Measurements from ENCODE around the gene CMSS1.

- TF ChIP-seq CTCF (IDR thresholded peaks at IDR 0.05) (no peak), EZH2phosphoT487 (IDR thresholded peaks at IDR 0.05; ENCODE audit: borderline replicate concordance, low read depth) (no peak), GABPA (IDR thresholded peaks at IDR 0.05; ENCODE audit: low read depth) (no peak), FOXJ3 (CRISPR knock-in tag; IDR thresholded peaks at IDR 0.05) (no peak), SIN3A (IDR thresholded peaks at IDR 0.05; ENCODE audit: borderline replicate concordance, low read depth, low read length) (no peak), RXRA (IDR thresholded peaks at IDR 0.05; ENCODE audit: borderline replicate concordance, low read depth) (peak; percentile 33; the same call in 1 of the 2 replicates), MXI1 (IDR thresholded peaks at IDR 0.05; ENCODE audit: low read depth, low read length) (no peak), MEF2A (IDR thresholded peaks at IDR 0.05; ENCODE audit: borderline replicate concordance, low read depth) (0 out of 2 replicates have a peak, but pooled peaks have one; percentile 33)
- TF ChIP-seq, protein P1, sequence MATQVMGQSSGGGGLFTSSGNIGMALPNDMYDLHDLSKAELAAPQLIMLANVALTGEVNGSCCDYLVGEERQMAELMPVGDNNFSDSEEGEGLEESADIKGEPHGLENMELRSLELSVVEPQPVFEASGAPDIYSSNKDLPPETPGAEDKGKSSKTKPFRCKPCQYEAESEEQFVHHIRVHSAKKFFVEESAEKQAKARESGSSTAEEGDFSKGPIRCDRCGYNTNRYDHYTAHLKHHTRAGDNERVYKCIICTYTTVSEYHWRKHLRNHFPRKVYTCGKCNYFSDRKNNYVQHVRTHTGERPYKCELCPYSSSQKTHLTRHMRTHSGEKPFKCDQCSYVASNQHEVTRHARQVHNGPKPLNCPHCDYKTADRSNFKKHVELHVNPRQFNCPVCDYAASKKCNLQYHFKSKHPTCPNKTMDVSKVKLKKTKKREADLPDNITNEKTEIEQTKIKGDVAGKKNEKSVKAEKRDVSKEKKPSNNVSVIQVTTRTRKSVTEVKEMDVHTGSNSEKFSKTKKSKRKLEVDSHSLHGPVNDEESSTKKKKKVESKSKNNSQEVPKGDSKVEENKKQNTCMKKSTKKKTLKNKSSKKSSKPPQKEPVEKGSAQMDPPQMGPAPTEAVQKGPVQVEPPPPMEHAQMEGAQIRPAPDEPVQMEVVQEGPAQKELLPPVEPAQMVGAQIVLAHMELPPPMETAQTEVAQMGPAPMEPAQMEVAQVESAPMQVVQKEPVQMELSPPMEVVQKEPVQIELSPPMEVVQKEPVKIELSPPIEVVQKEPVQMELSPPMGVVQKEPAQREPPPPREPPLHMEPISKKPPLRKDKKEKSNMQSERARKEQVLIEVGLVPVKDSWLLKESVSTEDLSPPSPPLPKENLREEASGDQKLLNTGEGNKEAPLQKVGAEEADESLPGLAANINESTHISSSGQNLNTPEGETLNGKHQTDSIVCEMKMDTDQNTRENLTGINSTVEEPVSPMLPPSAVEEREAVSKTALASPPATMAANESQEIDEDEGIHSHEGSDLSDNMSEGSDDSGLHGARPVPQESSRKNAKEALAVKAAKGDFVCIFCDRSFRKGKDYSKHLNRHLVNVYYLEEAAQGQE (IDR thresholded peaks at IDR 0.05; ENCODE audit: low read depth, low read length): no peak
- TF ChIP-seq, protein P2, sequence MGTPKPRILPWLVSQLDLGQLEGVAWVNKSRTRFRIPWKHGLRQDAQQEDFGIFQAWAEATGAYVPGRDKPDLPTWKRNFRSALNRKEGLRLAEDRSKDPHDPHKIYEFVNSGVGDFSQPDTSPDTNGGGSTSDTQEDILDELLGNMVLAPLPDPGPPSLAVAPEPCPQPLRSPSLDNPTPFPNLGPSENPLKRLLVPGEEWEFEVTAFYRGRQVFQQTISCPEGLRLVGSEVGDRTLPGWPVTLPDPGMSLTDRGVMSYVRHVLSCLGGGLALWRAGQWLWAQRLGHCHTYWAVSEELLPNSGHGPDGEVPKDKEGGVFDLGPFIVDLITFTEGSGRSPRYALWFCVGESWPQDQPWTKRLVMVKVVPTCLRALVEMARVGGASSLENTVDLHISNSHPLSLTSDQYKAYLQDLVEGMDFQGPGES (IDR thresholded peaks at IDR 0.05; ENCODE audit: low read depth, low read length): no peak
- TF ChIP-seq, protein P3, sequence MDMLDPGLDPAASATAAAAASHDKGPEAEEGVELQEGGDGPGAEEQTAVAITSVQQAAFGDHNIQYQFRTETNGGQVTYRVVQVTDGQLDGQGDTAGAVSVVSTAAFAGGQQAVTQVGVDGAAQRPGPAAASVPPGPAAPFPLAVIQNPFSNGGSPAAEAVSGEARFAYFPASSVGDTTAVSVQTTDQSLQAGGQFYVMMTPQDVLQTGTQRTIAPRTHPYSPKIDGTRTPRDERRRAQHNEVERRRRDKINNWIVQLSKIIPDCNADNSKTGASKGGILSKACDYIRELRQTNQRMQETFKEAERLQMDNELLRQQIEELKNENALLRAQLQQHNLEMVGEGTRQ (IDR thresholded peaks at IDR 0.05; ENCODE audit: borderline replicate concordance, low read depth, low read length): no peak
These were observed 166.5 kb downstream of the CMSS1 start for GRCh38 chr3:99984139-99984538.

Data from SK-N-SH (cell line).